Neural cell (in vitro differentiated cells): Measurements from ENCODE around the gene OPN5. TPM values are rescaled to one million over a fixed set of nuclear protein-coding genes. Genes with fewer than 3 reads are reported as not detected.

Experiments used
- H2AFZ ChIP-seq: fragments of 200-600, 300-800 bp; sonication (generic), shearing (Covaris generic); 2 replicates; pipeline ENCODE4 v1.6.0; 2014; ENCODE audit warnings: low read depth, mild to moderate bottlenecking, antibody characterized with exemption, low read length, moderate library complexity
- H3F3A ChIP-seq: fragments of 200-600 bp; shearing (Covaris generic); 2 replicates; pipeline ENCODE4 v1.6.1; 2016; ENCODE audit warnings: mild to moderate bottlenecking, moderate library complexity, mixed read lengths, antibody characterized with exemption, low read length; ENCODE audit not compliant: insufficient read depth, poor library complexity, severe bottlenecking
- H3K27ac ChIP-seq: fragments of 200-600, 300-800 bp; sonication (generic), shearing (Covaris generic); 2 replicates; pipeline ENCODE4 v1.5.1; 2014; ENCODE audit warnings: mild to moderate bottlenecking, low read length, moderate library complexity
- H3K27me3 ChIP-seq: fragments of 300-800, 200-600 bp; sonication (generic), shearing (Covaris generic); 2 replicates; pipeline ENCODE4 v1.6.0; 2014; ENCODE audit warnings: mild to moderate bottlenecking, low read depth, low read length, moderate library complexity; ENCODE audit not compliant: insufficient read depth
- H3K36me3 ChIP-seq: fragments of 300-800, 200-600 bp; sonication (generic), shearing (Covaris generic); 2 replicates; pipeline ENCODE4 v1.5.1; 2014; ENCODE audit warnings: mild to moderate bottlenecking, antibody characterized with exemption, low read length, moderate library complexity; ENCODE audit not compliant: insufficient read depth
- H3K4me2 ChIP-seq: fragments of 300-800, 200-600 bp; sonication (generic), shearing (Covaris generic); 2 replicates; pipeline ENCODE4 v1.6.0; 2014; ENCODE audit warnings: mild to moderate bottlenecking, low read length
- H3K4me3 ChIP-seq: fragments of 300-800, 200-600 bp; sonication (generic), shearing (Covaris generic); 2 replicates; pipeline ENCODE4 v1.5.1; 2014; ENCODE audit warnings: mild to moderate bottlenecking, low read length, moderate library complexity
- H3K79me2 ChIP-seq: fragments of 200-600 bp; shearing (Covaris generic); replicated peaks from 2 replicates; pipeline ENCODE4 v1.6.0; 2014; ENCODE audit warnings: mild to moderate bottlenecking, low read length, moderate library complexity; ENCODE audit not compliant: insufficient read depth
- H3K9ac ChIP-seq: fragments of 300-800, 200-600 bp; sonication (generic), shearing (Covaris generic); 2 replicates; pipeline ENCODE4 v1.6.1; 2016; ENCODE audit warnings: mild to moderate bottlenecking, low read length, mixed read lengths
- H3K9me2 ChIP-seq: fragments of 200-600 bp; shearing (Covaris generic); 2 replicates; pipeline ENCODE4 v1.6.1; 2016; ENCODE audit warnings: mild to moderate bottlenecking, low read length, mixed read lengths; ENCODE audit not compliant: insufficient read depth
- H3K9me3 ChIP-seq: fragments of 200-600, 300-800 bp; sonication (generic), shearing (Covaris generic); 2 replicates; pipeline ENCODE4 v1.6.1; 2016; ENCODE audit warnings: mild to moderate bottlenecking, mixed run types, low read length, moderate library complexity, mixed read lengths
- H4K20me1 ChIP-seq: fragments of 200-600 bp; shearing (Covaris generic); 2 replicates; pipeline ENCODE4 v1.6.1; 2016; ENCODE audit warnings: mild to moderate bottlenecking, mixed run types; ENCODE audit not compliant: insufficient read depth
- EP300 ChIP-seq: fragments of 450-650 bp; conservative IDR thresholded peaks from 2 replicates; pipeline ENCODE4 v1.6.1; 2014; ENCODE audit warnings: antibody characterized with exemption, mild to moderate bottlenecking, moderate library complexity; ENCODE audit not compliant: poor library complexity, severe bottlenecking
- EZH2 ChIP-seq: fragments of 200-600, 300-800 bp; shearing (Covaris generic), sonication (generic); IDR thresholded peaks from 2 replicates; pipeline ENCODE4 v1.6.1; 2014; ENCODE audit warnings: antibody characterized with exemption, low read length, borderline replicate concordance, mild to moderate bottlenecking; ENCODE audit not compliant: insufficient read depth, poor library complexity, severe bottlenecking
- MXI1 ChIP-seq: fragments of 450-650 bp; conservative IDR thresholded peaks from 2 replicates; pipeline ENCODE4 v1.6.1; 2014; ENCODE audit warnings: antibody characterized with exemption, mild to moderate bottlenecking; ENCODE audit not compliant: poor library complexity, severe bottlenecking
- POLR2AphosphoS5 ChIP-seq: IDR thresholded peaks from 2 replicates; pipeline ENCODE4 v1.6.1; 2012
- RAD21 ChIP-seq: fragments of 450-650 bp; conservative IDR thresholded peaks from 2 replicates; pipeline ENCODE4 v1.6.1; 2014; ENCODE audit warnings: antibody characterized with exemption, mild to moderate bottlenecking, moderate library complexity
- SMC3 ChIP-seq: fragments of 450-650 bp; conservative IDR thresholded peaks from 2 replicates; pipeline ENCODE4 v1.6.1; 2014; ENCODE audit warnings: antibody characterized with exemption, mild to moderate bottlenecking, moderate library complexity; ENCODE audit not compliant: poor library complexity
- TAF1 ChIP-seq: IDR thresholded peaks from 2 replicates; pipeline ENCODE4 v1.6.1; 2012; ENCODE audit warnings: low read depth
- polyA plus RNA-seq: library from polyadenylated mRNA; depleted of rRNA; stranded (reverse); fragments of >200 nt; gene quantifications from 2 replicates; pipeline ENCODE4 v1.2.3, GENCODE V29; 2014
- TF ChIP-seq, protein P1 (sequence below): IDR thresholded peaks from 2 replicates; pipeline ENCODE4 v1.6.1; 2012; ENCODE audit warnings: borderline replicate concordance
- TF ChIP-seq, protein P2 (sequence below): fragments of 450-650 bp; IDR thresholded peaks from 2 replicates; pipeline ENCODE4 v1.5.1; 2014; ENCODE audit warnings: antibody characterized with exemption, mild to moderate bottlenecking, moderate library complexity; ENCODE audit not compliant: poor library complexity, severe bottlenecking

OPN5 gene
- polyA plus RNA-seq, 1 donor from 2014 or later, result 0.10 TPM

- H3K4me2 ChIP-seq, result no peak overlapping the region
- no peak overlapping the region for H3K27ac ChIP-seq
- no peak overlapping the region for H3K4me3 ChIP-seq
- H3K27me3 ChIP-seq, result no peaks in the 10 kb centered on the region
- H2AFZ ChIP-seq, result no peak overlapping the region
- no peaks in the 10 kb centered on the region for H4K20me1 ChIP-seq
- no peaks in the 10 kb centered on the region for H3K36me3 ChIP-seq
- H3K79me2 ChIP-seq, result no peaks in the 10 kb centered on the region
- no peak overlapping the region for H3K9ac ChIP-seq
- H3K9me3 ChIP-seq, result no peaks in the 10 kb centered on the region
- TF ChIP-seq TAF1 (no peak), POLR2AphosphoS5 (no peak)
- no peaks in the 10 kb centered on the region for H3F3A ChIP-seq
- H3K9me2 ChIP-seq, result no peaks in the 10 kb centered on the region
Observed at GRCh38 chr6:47749757-47750156, 32.1 kb upstream of the OPN5 start.

DNA sequence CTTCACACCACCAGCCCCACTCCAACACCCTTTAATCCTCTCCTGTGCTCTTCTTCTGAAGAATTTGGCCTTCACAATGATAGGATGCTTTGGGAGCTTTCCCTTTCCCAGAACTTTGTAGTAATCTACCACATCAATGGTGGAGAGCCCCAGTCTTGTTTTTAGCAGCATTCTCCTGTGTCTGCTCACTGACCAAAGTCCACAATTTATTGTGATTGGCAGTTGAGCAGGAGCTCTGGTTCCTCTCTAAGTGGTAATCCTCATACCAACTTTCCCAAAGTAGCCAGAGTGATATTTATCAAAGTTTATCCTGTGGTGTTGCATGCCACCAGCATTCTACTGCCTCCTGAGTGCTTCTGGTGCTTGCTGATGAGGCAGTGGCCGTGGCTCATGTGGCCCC lies 29.0 kb upstream of the OPN5 start:
- Histone ChIP-seq H3K27ac (no peak overlapping the region), H3K27me3 (no peaks in the 10 kb centered on the region), H3K79me2 (no peaks in the 10 kb centered on the region), H3F3A (no peaks in the 10 kb centered on the region), H3K9ac (no peak overlapping the region), H3K36me3 (no peaks in the 10 kb centered on the region), H3K9me3 (no peaks in the 10 kb centered on the region), H3K9me2 (no peaks in the 10 kb centered on the region), H2AFZ (no peak overlapping the region), H4K20me1 (no peaks in the 10 kb centered on the region), H3K4me2 (no peak overlapping the region), H3K4me3 (no peak overlapping the region)
- TF ChIP-seq MXI1, result no peak
- no peak for TF ChIP-seq POLR2AphosphoS5
- TF ChIP-seq, protein P1, sequence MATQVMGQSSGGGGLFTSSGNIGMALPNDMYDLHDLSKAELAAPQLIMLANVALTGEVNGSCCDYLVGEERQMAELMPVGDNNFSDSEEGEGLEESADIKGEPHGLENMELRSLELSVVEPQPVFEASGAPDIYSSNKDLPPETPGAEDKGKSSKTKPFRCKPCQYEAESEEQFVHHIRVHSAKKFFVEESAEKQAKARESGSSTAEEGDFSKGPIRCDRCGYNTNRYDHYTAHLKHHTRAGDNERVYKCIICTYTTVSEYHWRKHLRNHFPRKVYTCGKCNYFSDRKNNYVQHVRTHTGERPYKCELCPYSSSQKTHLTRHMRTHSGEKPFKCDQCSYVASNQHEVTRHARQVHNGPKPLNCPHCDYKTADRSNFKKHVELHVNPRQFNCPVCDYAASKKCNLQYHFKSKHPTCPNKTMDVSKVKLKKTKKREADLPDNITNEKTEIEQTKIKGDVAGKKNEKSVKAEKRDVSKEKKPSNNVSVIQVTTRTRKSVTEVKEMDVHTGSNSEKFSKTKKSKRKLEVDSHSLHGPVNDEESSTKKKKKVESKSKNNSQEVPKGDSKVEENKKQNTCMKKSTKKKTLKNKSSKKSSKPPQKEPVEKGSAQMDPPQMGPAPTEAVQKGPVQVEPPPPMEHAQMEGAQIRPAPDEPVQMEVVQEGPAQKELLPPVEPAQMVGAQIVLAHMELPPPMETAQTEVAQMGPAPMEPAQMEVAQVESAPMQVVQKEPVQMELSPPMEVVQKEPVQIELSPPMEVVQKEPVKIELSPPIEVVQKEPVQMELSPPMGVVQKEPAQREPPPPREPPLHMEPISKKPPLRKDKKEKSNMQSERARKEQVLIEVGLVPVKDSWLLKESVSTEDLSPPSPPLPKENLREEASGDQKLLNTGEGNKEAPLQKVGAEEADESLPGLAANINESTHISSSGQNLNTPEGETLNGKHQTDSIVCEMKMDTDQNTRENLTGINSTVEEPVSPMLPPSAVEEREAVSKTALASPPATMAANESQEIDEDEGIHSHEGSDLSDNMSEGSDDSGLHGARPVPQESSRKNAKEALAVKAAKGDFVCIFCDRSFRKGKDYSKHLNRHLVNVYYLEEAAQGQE, result no peak
- TF ChIP-seq, protein P2, sequence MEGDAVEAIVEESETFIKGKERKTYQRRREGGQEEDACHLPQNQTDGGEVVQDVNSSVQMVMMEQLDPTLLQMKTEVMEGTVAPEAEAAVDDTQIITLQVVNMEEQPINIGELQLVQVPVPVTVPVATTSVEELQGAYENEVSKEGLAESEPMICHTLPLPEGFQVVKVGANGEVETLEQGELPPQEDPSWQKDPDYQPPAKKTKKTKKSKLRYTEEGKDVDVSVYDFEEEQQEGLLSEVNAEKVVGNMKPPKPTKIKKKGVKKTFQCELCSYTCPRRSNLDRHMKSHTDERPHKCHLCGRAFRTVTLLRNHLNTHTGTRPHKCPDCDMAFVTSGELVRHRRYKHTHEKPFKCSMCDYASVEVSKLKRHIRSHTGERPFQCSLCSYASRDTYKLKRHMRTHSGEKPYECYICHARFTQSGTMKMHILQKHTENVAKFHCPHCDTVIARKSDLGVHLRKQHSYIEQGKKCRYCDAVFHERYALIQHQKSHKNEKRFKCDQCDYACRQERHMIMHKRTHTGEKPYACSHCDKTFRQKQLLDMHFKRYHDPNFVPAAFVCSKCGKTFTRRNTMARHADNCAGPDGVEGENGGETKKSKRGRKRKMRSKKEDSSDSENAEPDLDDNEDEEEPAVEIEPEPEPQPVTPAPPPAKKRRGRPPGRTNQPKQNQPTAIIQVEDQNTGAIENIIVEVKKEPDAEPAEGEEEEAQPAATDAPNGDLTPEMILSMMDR, result no peak
- no peak for TF ChIP-seq RAD21
- TF ChIP-seq TAF1, result no peak
- TF ChIP-seq EZH2, result no peak

DNA sequence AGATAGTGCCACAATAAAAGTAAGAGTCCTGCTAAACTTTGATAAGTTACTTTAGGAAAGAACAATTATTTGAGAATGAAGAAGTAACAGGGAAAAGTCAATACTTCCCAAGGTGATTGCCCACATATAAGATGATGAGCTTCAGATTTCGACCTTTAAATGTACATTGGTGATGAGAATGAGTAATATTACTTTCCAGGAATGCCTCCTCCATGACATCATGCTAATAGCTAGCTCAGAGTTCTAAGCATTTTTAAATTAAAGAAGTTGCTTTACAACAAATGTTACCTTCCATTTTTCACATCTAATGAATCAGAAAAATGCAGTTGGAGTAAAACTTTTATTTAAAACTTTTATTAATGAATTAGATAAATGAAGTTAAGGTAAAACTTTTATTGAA lies 22.5 kb upstream of the OPN5 start:
- Histone ChIP-seq H3K9ac (no peak overlapping the region), H3K4me2 (no peak overlapping the region)
- TF ChIP-seq EZH2 (no peak), EP300 (no peak), RAD21 (no peak), TAF1 (no peak), SMC3 (no peak), POLR2AphosphoS5 (no peak), MXI1 (no peak)
- TF ChIP-seq, protein P2, result no peak
- TF ChIP-seq, protein P1, result no peak

More for the DNA sequence above, 22.5 kb upstream of the OPN5 start:
- Histone ChIP-seq H3K27ac (no peak overlapping the region), H3F3A (no peaks in the 10 kb centered on the region), H3K27me3 (no peaks in the 10 kb centered on the region), H3K36me3 (no peaks in the 10 kb centered on the region), H3K9me2 (no peaks in the 10 kb centered on the region), H2AFZ (no peak overlapping the region), H3K4me3 (no peak overlapping the region), H3K79me2 (no peaks in the 10 kb centered on the region), H3K9me3 (no peaks in the 10 kb centered on the region), H4K20me1 (no peaks in the 10 kb centered on the region)
